Activated T-cell treated with anti-CD3 and anti-CD28 coated beads, Interleukin-2, amount 50 U/mL, for 24 hours (primary cell): Measurements from ENCODE around the gene APOBEC2.

Experiments used
- DNase-seq: peaks from one replicate; pipeline ENCODE4 v3.0.0-alpha.2; 2020
- H3K27ac Mint-ChIP-seq: 2 replicates; pipeline ENCODE4 v1.8.0; 2020; ENCODE audit warnings: mild to moderate bottlenecking, mixed read lengths
- H3K27me3 Mint-ChIP-seq: 2 replicates; pipeline ENCODE4 v1.8.0; 2020; ENCODE audit warnings: mixed read lengths
- H3K36me3 Mint-ChIP-seq: 2 replicates; pipeline ENCODE4 v1.8.0; 2020; ENCODE audit warnings: low read depth, mixed read lengths
- H3K4me1 Mint-ChIP-seq: 2 replicates; pipeline ENCODE4 v1.8.0; 2020; ENCODE audit warnings: low read depth, mixed read lengths
- H3K4me3 Mint-ChIP-seq: 2 replicates; pipeline ENCODE4 v1.8.0; 2020; ENCODE audit warnings: mild to moderate bottlenecking, moderate library complexity, mixed read lengths
- H3K9me3 Mint-ChIP-seq: 2 replicates; pipeline ENCODE4 v1.8.0; 2020; ENCODE audit warnings: mixed read lengths

The APOBEC2 gene

GRCh38 chr6:41027799-41028560 lies 25.0 kb upstream of the APOBEC2 start:
- H3K27ac Mint-ChIP-seq, result peak overlapping the region; percentile 74
- H3K4me3 Mint-ChIP-seq, result peak overlapping the region; percentile 80
- H3K9me3 Mint-ChIP-seq, result no peaks in the 10 kb centered on the region
- peaks cover 20% of the 10 kb centered on the region for H3K4me1 Mint-ChIP-seq
- no peaks in the 10 kb centered on the region for H3K27me3 Mint-ChIP-seq
- DNase-seq, result peak; percentile 89
- no peaks in the 10 kb centered on the region for H3K36me3 Mint-ChIP-seq

DNA sequence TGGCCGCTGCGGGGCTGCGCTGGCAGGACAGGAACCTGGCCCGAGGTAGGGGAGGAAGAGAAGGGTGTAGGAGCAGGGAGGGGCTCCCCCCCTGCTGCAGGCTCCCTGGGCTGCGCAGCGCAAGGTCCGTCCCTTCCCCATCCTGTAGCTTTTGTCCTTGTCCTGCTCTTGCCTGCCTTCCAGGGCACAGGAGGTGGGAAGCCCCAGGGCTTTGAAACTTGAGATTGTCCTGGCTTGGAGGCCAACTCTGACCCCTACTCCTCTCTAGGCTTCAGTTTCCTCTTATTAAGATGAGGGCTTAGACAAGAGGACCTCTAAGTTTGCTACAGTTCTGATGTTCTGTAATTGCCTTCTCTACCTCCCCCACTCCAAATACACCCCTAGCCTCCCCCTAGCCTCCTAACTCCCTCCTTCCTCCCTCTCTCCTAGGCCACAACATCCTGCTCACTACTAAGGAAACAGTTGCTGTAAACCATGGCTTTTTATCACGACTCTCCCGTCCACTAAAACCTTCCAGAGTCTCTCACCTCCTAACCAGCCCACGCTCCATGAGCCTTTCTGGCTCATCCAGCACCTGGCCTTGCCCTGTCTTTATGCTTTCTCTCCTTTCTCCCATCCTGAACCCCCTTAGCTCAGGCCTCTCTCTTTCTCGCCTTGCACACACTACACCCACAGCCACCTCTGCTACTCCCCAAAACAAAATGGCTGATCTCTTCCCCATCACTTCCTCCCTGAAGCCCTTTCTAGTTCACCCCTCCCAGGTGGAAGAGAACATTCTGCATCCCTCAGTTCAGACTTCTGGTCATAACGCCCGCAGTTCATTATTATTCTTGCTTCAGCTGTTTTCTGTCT lies 24.2 kb upstream of the APOBEC2 start:
- Mint-ChIP-seq H3K36me3 (no peaks in the 10 kb centered on the region), H3K4me3 (peak overlapping the region; percentile 80), H3K27me3 (no peaks in the 10 kb centered on the region), H3K9me3 (no peaks in the 10 kb centered on the region), H3K27ac (peak overlapping the region; percentile 39), H3K4me1 (peaks cover 20% of the 10 kb centered on the region)
- DNase-seq, result no peak

GRCh38 chr6:41032830-41033229 lies 20.2 kb upstream of the APOBEC2 start:
- Mint-ChIP-seq H3K4me3 (no peak overlapping the region), H3K27ac (no peak overlapping the region), H3K27me3 (no peaks in the 10 kb centered on the region), H3K4me1 (peaks cover 11% of the 10 kb centered on the region), H3K9me3 (no peaks in the 10 kb centered on the region), H3K36me3 (peaks cover 1% of the 10 kb centered on the region)
- DNase-seq, result no peak

DNA sequence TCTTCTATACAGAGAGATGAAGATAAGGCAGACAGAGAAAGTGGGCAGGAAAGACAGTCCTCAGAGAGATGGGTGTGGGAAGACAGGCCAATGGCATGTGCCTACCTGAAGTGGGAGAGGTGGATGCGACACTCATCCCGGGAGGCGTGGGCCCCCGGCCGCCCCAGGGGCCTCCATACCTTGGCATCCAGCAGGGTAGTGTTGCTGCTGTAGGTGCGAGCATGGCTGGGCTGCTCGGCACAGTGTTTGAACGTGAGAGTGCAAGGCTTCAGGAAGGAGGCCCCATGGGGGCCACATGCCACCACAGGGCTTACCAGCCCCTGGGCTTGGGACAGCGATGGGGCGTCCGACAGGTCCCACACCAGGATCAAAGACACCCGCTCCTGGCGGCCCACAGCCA lies 19.2 kb upstream of the APOBEC2 start:
- H3K9me3 Mint-ChIP-seq, result no peaks in the 10 kb centered on the region
- DNase-seq, result no peak
- H3K36me3 Mint-ChIP-seq, result peaks cover 1% of the 10 kb centered on the region
- H3K27ac Mint-ChIP-seq, result no peak overlapping the region
- H3K4me1 Mint-ChIP-seq, result peaks cover 6% of the 10 kb centered on the region
- H3K4me3 Mint-ChIP-seq, result no peak overlapping the region
- no peaks in the 10 kb centered on the region for H3K27me3 Mint-ChIP-seq

DNA sequence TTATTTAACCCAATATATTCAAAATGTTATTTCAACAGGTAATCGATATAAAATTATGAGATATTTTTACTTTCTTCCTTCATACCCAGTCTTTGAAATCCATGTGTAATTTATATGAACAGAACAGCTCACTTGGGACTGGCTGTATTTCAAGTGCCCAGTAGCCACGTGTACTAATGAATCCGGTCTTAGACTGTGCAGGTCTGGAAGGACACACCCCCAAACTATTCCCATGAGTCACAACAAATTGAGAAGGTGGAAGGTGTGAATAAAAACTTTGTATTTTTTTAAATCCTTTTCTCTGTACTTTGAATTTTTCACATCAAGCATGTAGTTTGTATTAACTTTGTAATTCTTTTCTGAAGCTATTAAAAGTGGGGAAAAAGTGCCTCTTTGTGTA lies 16.8 kb upstream of the APOBEC2 start:
- H3K27ac Mint-ChIP-seq, result no peak overlapping the region
- no peaks in the 10 kb centered on the region for H3K27me3 Mint-ChIP-seq
- no peak for DNase-seq
- no peaks in the 10 kb centered on the region for H3K9me3 Mint-ChIP-seq
- no peak overlapping the region for H3K4me3 Mint-ChIP-seq
- peaks cover 10% of the 10 kb centered on the region for H3K4me1 Mint-ChIP-seq
- peaks cover 1% of the 10 kb centered on the region for H3K36me3 Mint-ChIP-seq

- H3K36me3 Mint-ChIP-seq, result peaks cover 1% of the 10 kb centered on the region
- no peaks in the 10 kb centered on the region for H3K9me3 Mint-ChIP-seq
- no peak for DNase-seq
- H3K4me3 Mint-ChIP-seq, result no peak overlapping the region
- H3K27me3 Mint-ChIP-seq, result no peaks in the 10 kb centered on the region
- peaks cover 10% of the 10 kb centered on the region for H3K4me1 Mint-ChIP-seq
- no peak overlapping the region for H3K27ac Mint-ChIP-seq
These were observed 16.4 kb upstream of the APOBEC2 start for GRCh38 chr6:41036601-41037000.

- Mint-ChIP-seq H3K4me1 (peaks cover 10% of the 10 kb centered on the region), H3K27me3 (no peaks in the 10 kb centered on the region), H3K4me3 (no peak overlapping the region), H3K36me3 (peaks cover 6% of the 10 kb centered on the region), H3K9me3 (no peaks in the 10 kb centered on the region), H3K27ac (no peak overlapping the region)
- no peak for DNase-seq
These were observed 15.7 kb upstream of the APOBEC2 start for GRCh38 chr6:41037107-41037900.

DNA sequence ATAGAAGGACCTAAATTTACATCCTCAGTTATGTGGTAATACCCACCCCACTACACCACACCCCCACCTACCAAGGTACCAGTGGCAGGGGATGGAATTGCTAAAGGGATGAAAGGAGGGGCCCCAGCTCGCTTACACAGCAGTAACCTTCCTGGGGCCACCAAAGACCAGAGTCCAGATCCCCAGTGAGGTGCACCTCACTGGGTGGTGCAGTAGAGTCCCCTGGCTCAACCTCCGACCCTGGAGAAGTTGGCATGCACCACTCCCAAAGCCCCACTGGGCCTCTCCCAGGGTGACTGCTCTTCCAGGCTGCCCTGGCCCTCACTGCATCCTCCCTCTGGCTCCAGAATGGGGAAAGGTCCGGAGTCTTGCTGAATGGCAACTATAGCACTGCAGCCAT lies 14.8 kb upstream of the APOBEC2 start:
- H3K4me3 Mint-ChIP-seq, result no peak overlapping the region
- no peaks in the 10 kb centered on the region for H3K27me3 Mint-ChIP-seq
- DNase-seq, result no peak
- H3K36me3 Mint-ChIP-seq, result peaks cover 9% of the 10 kb centered on the region
- H3K4me1 Mint-ChIP-seq, result peaks cover 10% of the 10 kb centered on the region
- no peaks in the 10 kb centered on the region for H3K9me3 Mint-ChIP-seq
- no peak overlapping the region for H3K27ac Mint-ChIP-seq

DNA sequence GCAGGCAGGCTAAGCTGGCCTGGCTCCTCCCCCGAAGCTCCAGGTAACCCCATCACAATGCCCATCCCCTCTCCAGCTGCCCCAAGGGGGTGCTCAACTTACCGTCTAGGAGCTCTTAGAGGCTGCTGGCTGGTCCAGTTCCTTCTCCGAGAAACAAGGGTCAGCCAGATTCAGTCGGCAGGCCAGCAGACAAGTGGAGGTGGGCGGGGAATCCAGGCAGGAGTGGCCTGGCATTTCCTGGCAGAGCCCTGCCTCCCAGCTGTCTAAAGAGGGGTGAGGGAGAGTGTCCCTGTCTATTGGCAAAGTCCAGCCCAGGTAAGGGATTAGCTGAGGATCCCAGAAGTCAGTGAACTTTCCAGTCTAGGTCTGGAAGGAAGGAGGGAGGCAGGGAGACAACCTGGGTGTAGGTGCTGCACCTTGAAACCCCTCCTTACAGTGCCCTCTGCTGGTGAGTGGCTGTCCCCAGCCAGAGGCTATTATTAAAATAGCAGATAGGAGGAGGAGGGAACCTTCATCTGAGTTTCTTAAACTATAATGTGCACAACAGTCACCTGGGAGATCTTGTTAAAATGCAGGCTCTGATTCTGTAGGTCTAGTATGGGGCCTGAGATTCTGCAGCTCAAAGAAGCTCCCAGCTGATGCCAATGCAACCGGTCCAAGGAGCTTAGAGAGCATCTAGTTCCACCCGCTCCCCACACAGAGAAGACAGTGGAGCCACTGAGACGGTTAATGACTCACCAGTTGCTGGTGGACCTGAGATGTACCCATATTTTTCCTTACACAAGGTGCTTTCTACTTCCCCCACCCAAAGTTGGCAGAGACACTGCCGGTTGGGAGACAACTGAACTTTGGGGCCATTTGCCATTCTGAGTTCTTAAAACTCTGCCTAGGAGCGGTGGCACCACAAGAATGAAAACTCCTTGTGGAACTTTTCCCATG lies 13.7 kb upstream of the APOBEC2 start, which contains the start of gene UNC5CL:
Gene UNC5CL (minus strand): TSS at position 162 of the 939 bp plus-strand sequence. CDS start 4,147 bp downstream, outside the sequence.
- Mint-ChIP-seq H3K4me1 (peaks cover 10% of the 10 kb centered on the region), H3K4me3 (no peak within 1 kb of the TSS)
- peak; percentile 63 for DNase-seq

GRCh38 chr6:41040101-41040939 lies 12.7 kb upstream of the APOBEC2 start:
- H3K4me3 Mint-ChIP-seq, result no peak overlapping the region
- no peaks in the 10 kb centered on the region for H3K9me3 Mint-ChIP-seq
- no peak for DNase-seq
- peaks cover 8% of the 10 kb centered on the region for H3K36me3 Mint-ChIP-seq
- no peaks in the 10 kb centered on the region for H3K27me3 Mint-ChIP-seq
- peak overlapping the region; percentile 9 for H3K27ac Mint-ChIP-seq
- H3K4me1 Mint-ChIP-seq, result peaks cover 10% of the 10 kb centered on the region

More for the DNA sequence above, 13.7 kb upstream of the APOBEC2 start, which contains the start of gene UNC5CL:
- Mint-ChIP-seq H3K27me3 (no peaks in the 10 kb centered on the region), H3K27ac (no peak within 1 kb of the TSS), H3K36me3 (peaks cover 8% of the 10 kb centered on the region), H3K9me3 (no peaks in the 10 kb centered on the region)

DNA sequence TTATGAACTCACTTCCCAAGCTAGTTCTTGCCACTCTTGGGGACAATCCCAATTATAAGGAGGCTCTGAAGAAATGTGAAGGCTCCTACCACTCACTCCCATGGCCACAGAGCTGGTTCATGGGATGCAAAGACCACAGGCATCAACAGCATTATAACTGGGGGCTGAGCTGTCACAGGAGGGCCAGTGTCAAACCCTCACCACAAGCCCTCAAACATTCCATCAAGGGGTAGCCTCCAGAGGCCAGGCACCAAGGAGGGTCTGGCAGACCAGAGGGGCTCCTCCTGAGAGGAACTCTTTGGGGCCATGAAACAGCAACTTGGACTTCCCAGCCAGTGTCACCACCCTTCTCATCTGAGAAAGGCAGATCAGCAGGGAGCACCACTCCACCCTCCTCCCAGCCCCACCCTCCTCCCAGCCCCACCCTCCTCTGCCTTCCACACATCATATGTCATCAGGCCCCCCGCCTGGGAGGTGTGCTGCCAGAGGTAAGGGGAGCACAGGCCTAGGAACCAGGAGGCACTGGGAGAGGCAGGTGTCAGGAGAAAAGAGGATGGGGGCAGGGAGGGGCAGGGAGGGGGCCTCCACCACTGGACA lies 12.0 kb upstream of the APOBEC2 start:
- H3K27ac Mint-ChIP-seq, result no peak overlapping the region
- no peaks in the 10 kb centered on the region for H3K9me3 Mint-ChIP-seq
- no peaks in the 10 kb centered on the region for H3K27me3 Mint-ChIP-seq

GRCh38 chr6:41042226-41043055 lies 10.6 kb upstream of the APOBEC2 start, which contains the start of gene TSPO2:
Gene TSPO2 (plus strand): TSS chr6:41042467. CDS start chr6:41042986, 519 bp downstream.
- no peaks in the 10 kb centered on the region for H3K9me3 Mint-ChIP-seq
- H3K4me3 Mint-ChIP-seq, result no peak within 1 kb of the TSS
- H3K4me1 Mint-ChIP-seq, result peaks cover 10% of the 10 kb centered on the region
- H3K36me3 Mint-ChIP-seq, result peaks cover 11% of the 10 kb centered on the region
- H3K27ac Mint-ChIP-seq, result no peak within 1 kb of the TSS
- no peaks in the 10 kb centered on the region for H3K27me3 Mint-ChIP-seq
- no peak for DNase-seq

More for the DNA sequence above, 12.0 kb upstream of the APOBEC2 start:
- H3K36me3 Mint-ChIP-seq, result peaks cover 9% of the 10 kb centered on the region
- H3K4me1 Mint-ChIP-seq, result peaks cover 10% of the 10 kb centered on the region
- H3K4me3 Mint-ChIP-seq, result no peak overlapping the region
- no peak for DNase-seq
